Adrenal gland (tissue), 12 donors: Measurements from ENCODE around the gene ROBO2. TPM values are rescaled to one million over a fixed set of nuclear protein-coding genes. Genes with fewer than 3 reads are reported as not detected.

Source experiments
- DNase-seq, 7 donors: peaks; one replicate each; pipeline ENCODE4 v3.0.0-alpha.2; 2019 to 2020
- H3K27ac ChIP-seq, 5 donors: fragments of 200-600 bp; sonication (generic) in 4 of 5; 1 replicate in 3 of 5; 2 replicates in 2 of 5; pipeline versions ENCODE4 v1.5.1 to v1.8.0; 2016 to 2020; ENCODE audit warnings: mild to moderate bottlenecking in 1 of 5
- H3K27me3 ChIP-seq: fragments of 200-600 bp; 2 replicates; pipeline ENCODE4 v1.8.0; 2021
- H3K36me3 ChIP-seq, 2 donors: fragments of 200-600 bp; replicated peaks in 1 of 2; 1 replicate in 1 of 2; 2 replicates in 1 of 2; pipeline versions ENCODE4 v1.5.1 to v1.8.0; 2018 to 2022
- H3K4me1 ChIP-seq, 2 donors: fragments of 200-600 bp; replicated peaks in 1 of 2; 1 replicate in 1 of 2; 2 replicates in 1 of 2; pipeline versions ENCODE4 v1.5.1 to v1.8.0; 2018 to 2021
- H3K4me3 ChIP-seq, 4 donors: fragments of 200-600 bp; sonication (generic) in 3 of 4; one replicate each; pipeline ENCODE4 v1.5.1; 2016 to 2018
- H3K9me3 ChIP-seq, 3 donors: fragments of 200-600 bp; sonication (generic) in 1 of 3; replicated peaks in 1 of 3; 1 replicate in 2 of 3; 2 replicates in 1 of 3; pipeline versions ENCODE4 v1.5.1 to v1.8.0; 2016 to 2021
- CTCF ChIP-seq, 6 experiments: fragments of 450-650 bp in 4 of 6; fragments of 200-600 bp in 2 of 6; sonication (generic) in 1 of 6; IDR thresholded peaks; 1 replicate in 5 of 6; 2 replicates in 1 of 6; pipeline versions ENCODE4 v1.5.1 to v1.8.0; 2016 to 2021; ENCODE audit warnings: antibody characterized with exemption in 6 of 6, mild to moderate bottlenecking in 2 of 6, moderate library complexity in 1 of 6
- POLR2A ChIP-seq, 2 donors: fragments of 450-650 bp; IDR thresholded peaks; one replicate each; pipeline ENCODE4 v1.6.1; 2017; ENCODE audit warnings: antibody characterized with exemption in 2 of 2, mild to moderate bottlenecking in 2 of 2, moderate library complexity in 1 of 2
- WGBS, 4 donors: extraction: QIAGEN DNeasy Blood & Tissue Kit in 2 of 4; methylation state at CpG; one replicate each; pipeline versions ENCODE4 v1.1.5 to v1.1.7; 2013 to 2017; 5-methylcytosine and 5-hydroxymethylcytosine counted together
- intact Hi-C, 2 donors: fragments of 100-400 bp; cut with DNase I; formaldehyde crosslinking; loops; one replicate each; pipeline versions ENCODE4 v1.14.1 to v1.15.0; 2022 to 2023
- polyA plus RNA-seq, 3 donors: library from polyadenylated mRNA; stranded (reverse); fragments of 200-250 nt in 2 of 3; fragments of 350-450 nt in 1 of 3; fragmentation: Illumina TruSeq in 1 of 3; extraction: RNeasy Lipid Tissue Mini Kit (QIAGEN cat#74804) in 1 of 3; gene quantifications; one replicate each; pipeline ENCODE4 v1.2.3, GENCODE V29; 2013 to 2014
- total RNA-seq, 9 donors: library from RNA; depleted of rRNA in 4 of 9; stranded (reverse); fragments of >200 nt in 4 of 9; fragments of 120-200 nt in 1 of 9; fragmentation: NEBNext Ultra II Directional in 1 of 9; extraction: Animal tissue kit (Norgen Biotek cat#: 25700) in 1 of 9; gene quantifications; one replicate each; pipeline versions ENCODE4 v1.1.0 to v1.2.4, GENCODE V29; 2013 to 2023
- donor health status: healthy with polysubstance abuse.
- donor health status: Bipolar disorder and iron deficiency.
- donor health status: DM: yes; HTN: yes; CAD: no.
- donor health status: DM: no; HTN: no; CAD: no.
- donor health status: DM: no; HTN: no; CAD: no.
- donor health status: DM: yes; HTN: yes; CAD: no.

Gene ROBO2
- total and polyA plus RNA-seq, 12 donors = 0.30 to 9.9 (median 2.5) TPM; not detected in 1

- no peaks in the 10 kb centered on the region for H3K27me3 ChIP-seq
- no peaks in the 10 kb centered on the region for H3K9me3 ChIP-seq
- intact Hi-C loops = no loop called here
- H3K36me3 ChIP-seq = no peaks in the 10 kb centered on the region
- H3K4me1 ChIP-seq = no peaks in the 10 kb centered on the region
- H3K27ac ChIP-seq = no peak overlapping the region
- 67 to 80% (median 75%) methylated on average over 2 of the region's 2 CpGs for WGBS, 4 donors
- no peak for DNase-seq
- H3K4me3 ChIP-seq = no peak overlapping the region
- TF ChIP-seq POLR2A (IDR thresholded peaks at IDR 0.05) (no peak), CTCF (IDR thresholded peaks at IDR 0.05) (no peak)
These were observed 565.4 kb downstream of the ROBO2 start for GRCh38 chr3:77605308-77605707.

GRCh38 chr3:77605865-77606264 lies 566.0 kb downstream of the ROBO2 start:
- H3K27me3 ChIP-seq = no peaks in the 10 kb centered on the region
- intact Hi-C loops = no loop called here
- no peaks in the 10 kb centered on the region for H3K9me3 ChIP-seq
- 74 to 83% (median 81%) methylated on average over 1 of the region's 1 CpG for WGBS, 4 donors
- TF ChIP-seq POLR2A (IDR thresholded peaks at IDR 0.05) = no peak
- no peak for TF ChIP-seq CTCF (IDR thresholded peaks at IDR 0.05)
- no peak overlapping the region for H3K4me3 ChIP-seq
- no peak for DNase-seq
- no peak overlapping the region for H3K27ac ChIP-seq
- no peaks in the 10 kb centered on the region for H3K36me3 ChIP-seq
- H3K4me1 ChIP-seq = no peaks in the 10 kb centered on the region

GRCh38 chr3:77606372-77606771 lies 566.5 kb downstream of the ROBO2 start:
- no peak for TF ChIP-seq POLR2A (IDR thresholded peaks at IDR 0.05)
- TF ChIP-seq CTCF (IDR thresholded peaks at IDR 0.05) = no peak
- no peak overlapping the region for H3K4me3 ChIP-seq
- no peaks in the 10 kb centered on the region for H3K36me3 ChIP-seq
- DNase-seq = no peak
- no peaks in the 10 kb centered on the region for H3K4me1 ChIP-seq
- WGBS, 4 donors = 78 to 85% (median 81%) methylated on average over 2 of the region's 2 CpGs
- H3K27ac ChIP-seq = no peak overlapping the region
- intact Hi-C loops = no loop called here
- no peaks in the 10 kb centered on the region for H3K27me3 ChIP-seq
- no peaks in the 10 kb centered on the region for H3K9me3 ChIP-seq

- Histone ChIP-seq H3K27ac (no peak overlapping the region), H3K4me1 (no peaks in the 10 kb centered on the region), H3K4me3 (no peak overlapping the region), H3K36me3 (no peaks in the 10 kb centered on the region), H3K9me3 (no peaks in the 10 kb centered on the region), H3K27me3 (no peaks in the 10 kb centered on the region)
- 71 to 79% (median 75%) methylated on average over 3 of the region's 3 CpGs for WGBS, 4 donors
- intact Hi-C loops = no loop called here
- TF ChIP-seq CTCF (IDR thresholded peaks at IDR 0.05) = no peak
- TF ChIP-seq POLR2A (IDR thresholded peaks at IDR 0.05) = no peak
- no peak for DNase-seq
These were observed 578.8 kb downstream of the ROBO2 start for GRCh38 chr3:77618686-77619085.
